Astrocyte of the spinal cord (primary cell): ENCODE measurements around the gene ZNF407.

Source experiments
- DNase-seq: peaks from one replicate; pipeline ENCODE4 v3.0.0; 2011; ENCODE audit warnings: low read depth, low spot score
- H3K4me3 ChIP-seq: 2 replicates; pipeline ENCODE4 v1.5.1; 2011; ENCODE audit warnings: low read depth, mild to moderate bottlenecking, low read length, moderate library complexity
- in situ Hi-C: cut with HindIII; loops from 2 replicates; pipeline ENCODE4 v1.10.0; 2017; ENCODE audit warnings: low sequenced_read_pairs
- TF ChIP-seq, protein P1 (sequence below): IDR thresholded peaks from 2 replicates; pipeline ENCODE4 v1.5.1; 2012; ENCODE audit warnings: low read depth, mild to moderate bottlenecking, low read length, inconsistent platforms

The ZNF407 gene

DNA sequence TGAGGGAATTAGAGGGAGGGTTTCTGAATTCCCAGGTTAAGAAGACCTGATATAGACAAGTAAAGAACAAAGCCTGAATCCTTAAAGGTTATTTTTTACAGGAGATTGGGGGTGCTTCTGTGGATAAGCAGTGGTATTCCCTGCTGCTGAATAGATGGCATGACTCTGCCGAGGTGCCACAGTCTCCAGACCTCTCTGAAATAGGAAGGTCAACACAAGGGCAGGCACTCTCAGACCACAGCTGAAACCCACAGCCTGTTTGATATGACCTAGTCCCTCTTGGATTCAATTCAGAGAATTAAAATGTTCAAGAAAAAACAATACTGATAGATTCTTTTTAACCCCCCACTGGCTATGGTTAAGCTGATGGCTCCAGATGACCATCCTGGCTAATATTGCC lies 351.9 kb downstream of the ZNF407 start:
- in situ Hi-C loops, result no loop called here
- TF ChIP-seq, protein P1, sequence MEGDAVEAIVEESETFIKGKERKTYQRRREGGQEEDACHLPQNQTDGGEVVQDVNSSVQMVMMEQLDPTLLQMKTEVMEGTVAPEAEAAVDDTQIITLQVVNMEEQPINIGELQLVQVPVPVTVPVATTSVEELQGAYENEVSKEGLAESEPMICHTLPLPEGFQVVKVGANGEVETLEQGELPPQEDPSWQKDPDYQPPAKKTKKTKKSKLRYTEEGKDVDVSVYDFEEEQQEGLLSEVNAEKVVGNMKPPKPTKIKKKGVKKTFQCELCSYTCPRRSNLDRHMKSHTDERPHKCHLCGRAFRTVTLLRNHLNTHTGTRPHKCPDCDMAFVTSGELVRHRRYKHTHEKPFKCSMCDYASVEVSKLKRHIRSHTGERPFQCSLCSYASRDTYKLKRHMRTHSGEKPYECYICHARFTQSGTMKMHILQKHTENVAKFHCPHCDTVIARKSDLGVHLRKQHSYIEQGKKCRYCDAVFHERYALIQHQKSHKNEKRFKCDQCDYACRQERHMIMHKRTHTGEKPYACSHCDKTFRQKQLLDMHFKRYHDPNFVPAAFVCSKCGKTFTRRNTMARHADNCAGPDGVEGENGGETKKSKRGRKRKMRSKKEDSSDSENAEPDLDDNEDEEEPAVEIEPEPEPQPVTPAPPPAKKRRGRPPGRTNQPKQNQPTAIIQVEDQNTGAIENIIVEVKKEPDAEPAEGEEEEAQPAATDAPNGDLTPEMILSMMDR, result no peak

DNA sequence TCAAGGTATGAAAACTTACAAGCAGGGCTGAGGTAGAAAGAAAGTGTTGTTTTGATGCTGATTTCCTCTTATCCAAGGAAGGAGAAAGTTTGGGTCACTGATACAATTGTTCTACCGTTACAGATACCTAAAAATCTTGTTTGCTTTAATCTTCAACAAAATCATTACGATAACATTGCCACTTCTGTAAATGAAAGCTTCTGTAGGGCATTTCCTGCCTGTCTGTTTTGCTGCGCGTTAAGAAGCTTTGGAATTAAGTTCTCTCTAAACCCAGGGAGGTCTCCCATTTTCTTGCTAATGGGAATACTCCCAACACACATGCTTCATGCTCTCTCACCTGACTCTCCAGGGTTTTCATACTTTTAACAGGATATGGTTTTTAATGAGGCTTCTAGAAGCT lies 352.8 kb downstream of the ZNF407 start:
- TF ChIP-seq, protein P1, result no peak
- no peak for DNase-seq
- in situ Hi-C loops, result no loop called here
- no peak overlapping the region for H3K4me3 ChIP-seq

More for the DNA sequence above, 351.9 kb downstream of the ZNF407 start:
- no peak for DNase-seq
- H3K4me3 ChIP-seq, result no peak overlapping the region

DNA sequence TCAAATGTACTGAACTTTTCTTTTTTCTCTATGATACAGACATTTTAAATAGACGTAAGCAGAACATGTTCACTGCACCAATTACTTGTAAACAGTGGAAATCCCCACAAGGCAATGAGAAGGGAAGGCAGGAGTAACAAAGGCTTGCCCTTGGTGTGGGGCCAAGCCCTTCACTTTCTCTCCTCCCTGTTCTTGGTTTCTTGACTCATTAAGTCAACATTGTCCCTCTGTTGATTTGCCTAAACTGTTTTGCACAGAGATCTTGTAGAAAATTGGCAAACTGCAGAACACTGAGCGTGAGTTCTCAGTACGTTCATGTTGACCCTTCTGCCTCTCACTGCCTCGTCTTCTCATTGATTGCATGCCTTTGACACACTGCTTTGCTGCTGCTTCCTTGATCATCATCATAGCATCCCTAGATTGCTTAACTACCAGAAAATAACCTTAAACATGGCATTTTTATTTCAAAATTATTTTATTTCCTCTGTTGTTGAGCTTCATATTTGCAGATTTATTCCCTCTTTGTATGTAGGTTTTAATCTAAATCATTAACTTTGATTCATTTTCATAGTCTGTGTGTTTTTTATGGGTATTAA lies 353.6 kb downstream of the ZNF407 start:
- peak; percentile 98 for DNase-seq
- no peak overlapping the region for H3K4me3 ChIP-seq
- in situ Hi-C loops, result no loop called here
- TF ChIP-seq, protein P1, result no peak

DNA sequence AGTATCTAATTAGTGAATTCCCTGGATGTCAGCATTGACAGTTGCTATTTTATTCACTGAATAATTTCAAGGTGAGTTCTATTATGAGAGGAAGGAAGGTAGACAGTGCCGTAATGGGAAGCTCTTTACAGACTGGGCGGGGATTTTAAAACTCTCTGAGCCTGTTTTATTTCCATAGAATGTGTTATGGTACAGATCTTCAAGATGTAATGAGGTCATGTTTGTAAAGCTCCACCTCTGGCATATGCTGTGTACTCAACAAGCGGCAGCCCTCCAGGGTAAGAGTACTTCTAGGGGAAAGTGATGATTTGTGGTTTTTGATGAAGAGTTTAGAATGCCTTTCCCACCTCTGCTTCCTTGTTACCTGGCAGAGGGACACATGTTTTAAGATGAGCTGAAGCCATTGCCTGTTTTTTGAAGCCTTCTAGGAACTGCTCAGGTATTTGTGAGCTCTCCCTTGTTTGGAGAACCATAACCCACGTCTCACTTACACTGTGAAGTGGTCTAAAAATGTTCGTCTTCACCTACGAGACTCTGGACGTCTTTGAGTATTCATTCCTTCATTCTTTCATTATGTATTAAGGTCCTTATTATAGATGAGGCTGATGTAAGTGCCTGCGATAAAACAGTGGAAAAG lies 360.0 kb downstream of the ZNF407 start:
- TF ChIP-seq, protein P1, result no peak
- DNase-seq, result no peak
- no peak overlapping the region for H3K4me3 ChIP-seq
- in situ Hi-C loops, result no loop called here

DNA sequence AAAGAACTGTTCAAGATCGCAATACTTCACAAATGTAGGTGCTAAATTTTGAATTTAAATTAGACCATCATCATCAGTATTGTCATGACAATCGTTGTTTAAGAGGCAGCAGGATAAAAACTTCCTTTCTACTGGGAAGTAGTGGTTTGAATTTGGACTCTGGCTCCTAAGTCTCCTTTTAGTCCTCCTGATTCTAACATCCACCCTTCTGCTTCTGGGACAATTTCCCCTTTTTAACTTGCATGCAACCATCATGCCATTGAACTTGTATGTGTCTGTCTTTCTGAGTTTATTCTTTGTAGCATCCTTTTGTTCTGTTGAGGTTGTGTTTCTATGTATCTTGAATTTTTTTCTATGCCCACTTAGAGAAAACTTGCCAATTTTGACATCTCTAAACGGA lies 361.5 kb downstream of the ZNF407 start:
- H3K4me3 ChIP-seq, result no peak overlapping the region
- DNase-seq, result no peak
- TF ChIP-seq, protein P1, result no peak
- in situ Hi-C loops, result no loop called here

DNA sequence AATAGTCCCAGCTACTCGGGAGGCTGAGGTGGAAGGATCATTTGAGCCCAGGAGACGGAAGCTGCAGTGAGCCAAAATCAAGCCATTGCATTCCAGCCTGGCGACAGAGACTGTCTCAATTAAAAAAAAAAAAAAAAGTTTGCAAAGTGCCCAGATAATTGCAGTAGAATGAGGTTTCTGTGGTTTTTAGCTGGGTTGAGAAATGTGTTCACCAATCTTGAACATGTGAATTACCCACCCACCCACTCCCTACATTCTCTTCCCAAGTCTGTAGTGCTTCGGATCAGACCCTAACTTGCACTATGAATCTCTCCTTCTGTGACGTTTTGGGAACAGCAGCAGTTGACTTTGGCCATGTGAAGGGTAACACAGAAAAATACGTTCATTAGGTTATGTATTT lies 363.9 kb downstream of the ZNF407 start:
- TF ChIP-seq, protein P1, result no peak
- no peak overlapping the region for H3K4me3 ChIP-seq
- in situ Hi-C loops, result no loop called here
- DNase-seq, result no peak
